Globus pallidus (tissue), 1 donor: ENCODE results near the gene MKS1.

Experiments used
- DNase-seq: peaks from one replicate; pipeline ENCODE4 v3.0.0-alpha.2; 2015; ENCODE audit warnings: low spot score

Gene MKS1

GRCh38 chr17:58244963-58245362 lies 25.9 kb upstream of the MKS1 start:
- no peak for DNase-seq

GRCh38 chr17:58242171-58242784 lies 23.2 kb upstream of the MKS1 start:
- DNase-seq = no peak

- DNase-seq = no peak
These were observed 20.9 kb upstream of the MKS1 start for GRCh38 chr17:58239987-58240386.

GRCh38 chr17:58238147-58238634 lies 19.1 kb upstream of the MKS1 start, which contains the start of gene LPO:
Gene LPO (plus strand): TSS chr17:58238584. CDS start chr17:58242980, 4,396 bp downstream.
- no peak for DNase-seq

GRCh38 chr17:58236394-58236793 lies 17.3 kb upstream of the MKS1 start:
- DNase-seq = no peak

GRCh38 chr17:58235821-58236220 lies 16.8 kb upstream of the MKS1 start:
- DNase-seq = no peak

- DNase-seq = no peak
These were observed 15.5 kb upstream of the MKS1 start for GRCh38 chr17:58234512-58234911.

- DNase-seq = no peak
These were observed 14.5 kb upstream of the MKS1 start for GRCh38 chr17:58233543-58233942.

GRCh38 chr17:58232707-58233156 lies 13.7 kb upstream of the MKS1 start:
- DNase-seq = peak; percentile 21

- no peak for DNase-seq
These were observed 12.6 kb upstream of the MKS1 start for GRCh38 chr17:58231641-58232040.

GRCh38 chr17:58229881-58230280 lies 10.8 kb upstream of the MKS1 start:
- no peak for DNase-seq

GRCh38 chr17:58229384-58229783 lies 10.3 kb upstream of the MKS1 start:
- DNase-seq = no peak

GRCh38 chr17:58228679-58229078 lies 9.6 kb upstream of the MKS1 start:
- no peak for DNase-seq

- no peak for DNase-seq
These were observed 8.7 kb upstream of the MKS1 start for GRCh38 chr17:58227733-58228132.

GRCh38 chr17:58224315-58224714 lies 5.3 kb upstream of the MKS1 start:
- DNase-seq = no peak

- peak; percentile 14 for DNase-seq
These were observed 731 bp upstream of the MKS1 start for GRCh38 chr17:58219789-58220183.

GRCh38 chr17:58217766-58218165 lies 1.3 kb downstream of the MKS1 start:
- no peak for DNase-seq

GRCh38 chr17:58215685-58216084 lies 3.4 kb downstream of the MKS1 start:
- no peak for DNase-seq

GRCh38 chr17:58210922-58211321 lies 8.1 kb downstream of the MKS1 start:
- no peak for DNase-seq

GRCh38 chr17:58208344-58208743 lies 10.7 kb downstream of the MKS1 start:
- no peak for DNase-seq

GRCh38 chr17:58207451-58207850 lies 11.6 kb downstream of the MKS1 start:
- no peak for DNase-seq

GRCh38 chr17:58205936-58206335 lies 13.1 kb downstream of the MKS1 start:
- DNase-seq = no peak

- no peak for DNase-seq
These were observed 14.3 kb downstream of the MKS1 start for GRCh38 chr17:58204796-58205195.

GRCh38 chr17:58202859-58203258 lies 16.2 kb downstream of the MKS1 start:
- no peak for DNase-seq
